ENCODE data around the gene TCEA2.
A peak's percentile ranks its signal among the peaks of the same experiment; 100 is the strongest.

The TCEA2 gene

DNA sequence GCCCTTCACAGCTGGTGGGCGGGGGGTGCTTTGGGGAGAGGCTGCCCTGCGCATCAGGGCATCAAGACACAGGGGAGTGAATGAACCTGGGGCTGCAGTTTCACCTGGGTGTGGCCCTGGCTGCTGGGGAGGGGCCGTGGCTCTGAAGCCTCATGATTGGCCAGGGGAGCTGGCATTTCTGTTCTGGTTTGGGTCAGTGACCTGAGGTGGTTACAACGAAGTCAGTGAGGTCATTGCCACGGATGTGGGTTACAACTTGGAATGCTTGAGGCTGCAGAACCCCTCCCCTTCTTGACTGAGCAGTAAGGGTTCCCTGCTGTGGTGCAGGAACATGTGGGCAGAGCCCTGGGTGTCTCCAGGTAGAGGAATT is 3.0 kb downstream of the TCEA2 start:
- TF ChIP-seq CTCF (IDR thresholded peaks at IDR 0.05; ENCODE audit: borderline replicate concordance, control extremely low read depth, extremely low read depth, insufficient read depth, missing control alignments) = no peak
- in situ Hi-C loops (cut with MboI; ENCODE audit: low sequenced_read_pairs, unreplicated experiment) = no loop called here
- DNase-seq (ENCODE audit: low spot score) = peak; percentile 85

GRCh38 chr20:64067005-64067632 is 4.1 kb downstream of the TCEA2 start:
- TF ChIP-seq CTCF (IDR thresholded peaks at IDR 0.05; ENCODE audit: borderline replicate concordance, control extremely low read depth, extremely low read depth, insufficient read depth, missing control alignments) = no peak
- in situ Hi-C loops (cut with MboI; ENCODE audit: low sequenced_read_pairs, unreplicated experiment) = no loop called here
- no peak for DNase-seq (ENCODE audit: low spot score)

DNA sequence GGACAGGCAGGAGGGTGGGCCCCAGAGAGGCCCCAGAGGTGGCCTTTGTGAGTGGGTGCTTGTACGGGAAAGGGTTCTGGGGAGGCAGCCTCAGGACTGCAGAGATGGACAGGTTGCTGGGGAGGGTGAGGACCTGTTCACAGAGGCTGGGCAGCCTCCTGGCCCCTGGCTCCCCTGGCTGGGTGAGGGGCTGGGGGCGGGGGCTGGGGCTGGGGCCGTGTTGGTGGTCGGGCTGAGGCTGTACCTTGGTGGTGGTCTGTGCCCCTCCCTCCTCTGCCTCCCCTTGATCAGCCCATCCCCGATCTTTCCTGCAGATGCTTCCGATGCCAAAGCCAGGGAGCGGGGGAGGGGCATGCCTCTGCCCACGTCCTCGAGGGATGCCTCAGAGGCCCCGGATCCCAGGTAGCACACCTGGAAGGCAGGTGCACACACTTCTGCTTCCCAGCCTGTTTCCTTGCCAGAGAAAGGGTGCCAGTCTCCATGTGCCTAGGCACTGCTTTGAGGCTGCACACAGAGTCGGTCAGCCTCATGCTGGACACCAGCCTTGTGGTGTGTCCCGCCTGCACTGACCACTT is 4.8 kb downstream of the TCEA2 start:
- in situ Hi-C loops (cut with MboI; ENCODE audit: low sequenced_read_pairs, unreplicated experiment) = no loop called here
- no peak for TF ChIP-seq CTCF (IDR thresholded peaks at IDR 0.05; ENCODE audit: borderline replicate concordance, control extremely low read depth, extremely low read depth, insufficient read depth, missing control alignments)

DNA sequence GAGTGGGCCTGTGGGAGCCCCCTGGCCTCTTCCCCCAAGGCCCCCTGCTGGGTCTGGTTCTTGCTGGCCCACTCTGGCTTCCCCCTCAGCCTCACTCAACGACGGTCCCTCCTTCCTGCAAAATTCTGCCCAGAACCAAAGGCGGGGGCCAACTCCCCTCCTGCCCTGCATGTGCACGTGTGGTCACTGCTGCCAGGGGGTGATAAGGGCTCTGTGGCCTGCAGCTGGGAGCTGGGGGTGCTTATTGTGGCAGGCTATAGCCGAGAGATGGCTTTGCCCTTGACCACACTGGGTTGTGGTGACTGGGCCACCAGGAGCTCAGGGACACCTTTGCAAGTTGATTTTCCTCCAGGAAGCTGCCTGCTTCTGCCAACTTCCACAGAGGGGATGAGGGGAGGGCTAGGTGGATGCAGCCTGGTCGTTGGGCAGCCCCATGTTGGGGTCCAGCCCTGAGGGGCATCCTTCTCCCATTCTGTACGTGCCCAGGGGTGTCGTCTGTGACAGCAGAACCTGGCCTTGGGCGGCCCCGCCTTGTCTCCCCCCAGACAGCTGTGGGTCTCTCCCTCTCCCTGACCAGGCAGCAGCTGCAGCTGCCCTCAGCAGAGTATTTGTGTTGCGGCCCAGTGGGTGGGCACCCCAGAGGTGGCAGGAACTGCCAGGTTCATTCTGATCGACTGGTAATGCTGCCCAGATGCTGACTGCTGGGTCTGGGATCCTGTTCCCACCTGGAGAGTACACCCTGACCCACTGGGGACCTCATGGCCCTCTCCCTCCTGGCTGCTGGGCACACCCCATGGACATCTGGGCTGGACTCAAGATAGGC is 5.6 kb downstream of the TCEA2 start:
- in situ Hi-C loops (cut with MboI; ENCODE audit: low sequenced_read_pairs, unreplicated experiment) = no loop called here
- no peak for DNase-seq (ENCODE audit: low spot score)
- TF ChIP-seq CTCF (IDR thresholded peaks at IDR 0.05; ENCODE audit: borderline replicate concordance, control extremely low read depth, extremely low read depth, insufficient read depth, missing control alignments) = no peak

More for the DNA sequence above, 4.8 kb downstream of the TCEA2 start:
- DNase-seq (ENCODE audit: low spot score) = no peak

DNA sequence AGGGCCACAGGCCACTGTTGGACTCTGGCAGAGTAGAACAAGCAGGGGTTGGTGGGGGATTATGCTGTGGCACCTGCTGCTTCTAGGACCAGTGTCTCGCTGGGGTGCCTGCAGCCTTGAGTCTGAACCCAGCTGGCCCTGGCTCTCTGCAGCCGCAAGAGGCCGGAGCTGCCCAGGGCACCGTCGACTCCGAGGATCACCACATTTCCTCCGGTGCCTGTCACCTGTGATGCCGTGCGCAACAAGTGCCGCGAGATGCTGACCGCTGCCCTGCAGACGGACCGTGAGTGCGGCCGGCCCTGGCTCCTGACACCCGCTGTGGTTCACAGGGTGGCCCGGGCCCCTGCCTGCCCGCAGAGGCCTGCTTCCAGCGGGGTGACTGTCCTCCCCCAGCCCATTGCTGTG is 6.2 kb downstream of the TCEA2 start:
- no peak for TF ChIP-seq CTCF (IDR thresholded peaks at IDR 0.05; ENCODE audit: borderline replicate concordance, control extremely low read depth, extremely low read depth, insufficient read depth, missing control alignments)
- in situ Hi-C loops (cut with MboI; ENCODE audit: low sequenced_read_pairs, unreplicated experiment) = no loop called here
- DNase-seq (ENCODE audit: low spot score) = no peak

GRCh38 chr20:64069614-64070243 is 6.7 kb downstream of the TCEA2 start:
- peak; percentile 68 for TF ChIP-seq CTCF (IDR thresholded peaks at IDR 0.05; ENCODE audit: borderline replicate concordance, control extremely low read depth, extremely low read depth, insufficient read depth, missing control alignments)
- in situ Hi-C loops (cut with MboI; ENCODE audit: low sequenced_read_pairs, unreplicated experiment) = no loop called here
- peak; percentile 75 for DNase-seq (ENCODE audit: low spot score)

Data from GM13976 (cell line).